Kidney epithelial cell (primary cell): ENCODE results near the gene NUP205. TPM values are rescaled to one million over a fixed set of nuclear protein-coding genes. Genes with fewer than 3 reads are reported as not detected.

Experiments used
- DNase-seq: peaks from one replicate; pipeline ENCODE4 v3.0.0-alpha.2; 2010; ENCODE audit warnings: low read depth
- H3K27me3 ChIP-seq: 2 replicates; pipeline ENCODE4 v1.6.0; 2011; ENCODE audit warnings: low read length; ENCODE audit not compliant: control insufficient read depth, insufficient read depth
- H3K36me3 ChIP-seq: 2 replicates; pipeline ENCODE4 v1.5.1; 2011; ENCODE audit warnings: low read length; ENCODE audit not compliant: control insufficient read depth, insufficient read depth
- H3K4me3 ChIP-seq: 2 replicates; pipeline ENCODE4 v1.5.1; 2011; ENCODE audit warnings: low read depth, mild to moderate bottlenecking, control low read depth, low read length
- total RNA-seq: library from RNA; depleted of rRNA; stranded (reverse); fragments of >200 nt; gene quantifications from 2 replicates; pipeline ENCODE4 v1.2.3, GENCODE V29; 2015
- TF ChIP-seq, protein P1 (sequence below): IDR thresholded peaks from 2 replicates; pipeline ENCODE4 v1.5.1; 2011; ENCODE audit warnings: mild to moderate bottlenecking, moderate library complexity, low read length, control low read depth, inconsistent platforms; ENCODE audit not compliant: insufficient read depth, poor library complexity, severe bottlenecking

Gene NUP205
- total RNA-seq, 1 donor from 2014 or later, result 58.1 TPM

DNA sequence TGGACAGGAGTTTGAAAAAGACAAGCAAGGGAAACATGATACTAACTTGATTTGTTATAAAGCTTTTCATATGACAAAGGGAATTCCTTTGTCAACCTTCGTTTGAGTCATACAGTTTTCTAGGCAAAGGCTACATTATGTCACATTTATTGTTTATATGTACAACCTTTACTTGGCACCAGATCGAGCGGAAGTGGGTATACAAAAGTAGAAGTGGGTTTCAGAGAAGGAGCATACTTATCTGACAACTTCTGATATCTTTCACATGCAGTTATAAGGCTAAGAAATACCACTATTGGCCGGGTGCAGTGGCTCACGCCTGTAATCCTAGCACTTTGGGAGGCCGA is 115.6 kb downstream of the NUP205 start:
- TF ChIP-seq, protein P1, sequence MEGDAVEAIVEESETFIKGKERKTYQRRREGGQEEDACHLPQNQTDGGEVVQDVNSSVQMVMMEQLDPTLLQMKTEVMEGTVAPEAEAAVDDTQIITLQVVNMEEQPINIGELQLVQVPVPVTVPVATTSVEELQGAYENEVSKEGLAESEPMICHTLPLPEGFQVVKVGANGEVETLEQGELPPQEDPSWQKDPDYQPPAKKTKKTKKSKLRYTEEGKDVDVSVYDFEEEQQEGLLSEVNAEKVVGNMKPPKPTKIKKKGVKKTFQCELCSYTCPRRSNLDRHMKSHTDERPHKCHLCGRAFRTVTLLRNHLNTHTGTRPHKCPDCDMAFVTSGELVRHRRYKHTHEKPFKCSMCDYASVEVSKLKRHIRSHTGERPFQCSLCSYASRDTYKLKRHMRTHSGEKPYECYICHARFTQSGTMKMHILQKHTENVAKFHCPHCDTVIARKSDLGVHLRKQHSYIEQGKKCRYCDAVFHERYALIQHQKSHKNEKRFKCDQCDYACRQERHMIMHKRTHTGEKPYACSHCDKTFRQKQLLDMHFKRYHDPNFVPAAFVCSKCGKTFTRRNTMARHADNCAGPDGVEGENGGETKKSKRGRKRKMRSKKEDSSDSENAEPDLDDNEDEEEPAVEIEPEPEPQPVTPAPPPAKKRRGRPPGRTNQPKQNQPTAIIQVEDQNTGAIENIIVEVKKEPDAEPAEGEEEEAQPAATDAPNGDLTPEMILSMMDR, result no peak
- DNase-seq, result no peak
- no peaks in the 10 kb centered on the region for H3K27me3 ChIP-seq
- H3K36me3 ChIP-seq, result no peaks in the 10 kb centered on the region
- H3K4me3 ChIP-seq, result no peak overlapping the region

DNA sequence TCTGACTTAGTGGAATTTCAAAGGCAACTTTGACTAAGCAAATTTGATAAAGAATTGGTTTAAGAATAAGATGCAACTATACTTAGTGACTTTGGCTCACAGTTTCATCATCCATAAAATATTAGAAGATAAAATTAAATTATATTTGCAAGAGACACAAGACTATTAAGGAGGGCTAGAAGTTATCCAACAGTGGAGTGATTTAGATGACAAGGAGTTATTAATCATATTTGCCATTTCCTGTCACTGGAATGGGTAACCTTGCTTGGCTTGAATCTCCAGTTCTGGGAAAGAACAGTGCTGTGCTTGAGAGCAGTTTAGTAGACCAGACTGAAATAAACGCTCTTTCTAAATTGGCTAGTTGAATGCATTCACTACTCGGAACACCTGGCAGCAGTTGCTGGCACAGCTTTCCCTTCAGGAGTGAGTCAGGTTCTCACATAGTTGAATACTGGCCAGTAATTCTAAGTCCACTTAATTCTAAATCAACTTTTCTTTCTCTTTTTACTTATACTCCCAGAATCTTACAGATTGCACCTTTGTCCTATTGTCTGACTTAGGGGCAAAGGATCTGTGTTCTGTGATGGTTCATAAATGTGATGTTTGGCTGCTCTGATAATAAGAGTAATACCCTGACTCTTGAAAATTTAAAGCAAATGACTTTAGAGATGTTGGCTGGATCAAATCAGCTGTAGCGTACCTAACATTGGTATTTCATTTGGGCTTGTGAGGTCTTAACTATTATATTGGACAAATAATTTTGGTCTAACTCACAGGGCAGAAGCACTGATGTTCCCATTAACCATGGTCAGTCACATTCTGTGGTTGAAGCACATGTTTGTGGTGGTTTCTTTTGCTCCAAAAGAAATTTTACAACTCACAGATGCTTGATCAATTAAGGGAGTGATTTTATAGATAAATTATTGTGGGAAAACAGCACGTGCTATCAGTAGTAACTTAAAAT is 121.2 kb downstream of the NUP205 start:
- no peak for DNase-seq
- no peak overlapping the region for H3K4me3 ChIP-seq
- H3K36me3 ChIP-seq, result no peaks in the 10 kb centered on the region
- H3K27me3 ChIP-seq, result no peaks in the 10 kb centered on the region
- TF ChIP-seq, protein P1, result no peak

GRCh38 chr7:135681762-135682161 is 124.0 kb downstream of the NUP205 start:
- H3K27me3 ChIP-seq, result no peaks in the 10 kb centered on the region
- H3K4me3 ChIP-seq, result no peak overlapping the region
- DNase-seq, result no peak
- TF ChIP-seq, protein P1, result no peak
- H3K36me3 ChIP-seq, result no peaks in the 10 kb centered on the region

DNA sequence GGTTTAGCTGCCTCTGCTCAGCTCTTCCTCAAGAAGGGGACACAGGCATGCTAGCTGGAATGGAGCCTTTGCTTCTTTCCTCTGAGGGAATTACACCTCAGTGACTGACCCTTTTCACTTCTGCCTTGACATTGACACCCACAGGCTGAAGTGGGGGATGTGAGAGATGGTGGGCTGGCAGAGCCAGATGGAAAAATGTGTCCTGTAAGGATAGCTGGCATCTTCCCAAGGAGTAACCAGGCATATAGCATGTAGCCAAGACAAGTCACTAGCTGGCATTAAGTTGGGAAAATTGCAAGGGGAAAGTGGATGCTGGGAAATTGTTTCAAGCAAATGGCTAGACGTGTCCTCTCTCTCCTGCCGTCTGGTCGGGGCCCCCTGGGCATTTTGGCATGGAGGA is 124.5 kb downstream of the NUP205 start:
- no peak overlapping the region for H3K4me3 ChIP-seq
- no peaks in the 10 kb centered on the region for H3K27me3 ChIP-seq
- no peak for DNase-seq
- H3K36me3 ChIP-seq, result no peaks in the 10 kb centered on the region
- TF ChIP-seq, protein P1, result no peak

GRCh38 chr7:135683609-135684008 is 125.9 kb downstream of the NUP205 start:
- DNase-seq, result no peak
- TF ChIP-seq, protein P1, result no peak

DNA sequence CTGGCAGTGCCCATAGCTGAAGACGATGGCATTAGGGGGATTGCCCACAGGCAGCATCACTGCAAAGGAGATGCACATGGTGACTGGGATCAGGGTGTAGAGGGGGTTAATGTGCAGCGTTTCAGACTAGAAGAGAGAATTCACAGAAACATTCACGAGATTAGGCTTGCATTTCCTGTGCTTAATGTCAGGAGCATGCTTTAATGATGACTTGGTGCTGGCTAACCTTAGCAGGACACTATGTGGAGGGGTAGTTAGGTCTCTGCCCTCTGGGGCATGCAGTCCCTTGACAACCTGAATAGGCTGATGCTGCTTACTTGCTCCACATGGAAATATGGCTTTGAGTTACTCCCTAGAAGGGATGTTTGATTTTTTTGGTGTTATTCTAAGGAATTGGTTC is 126.4 kb downstream of the NUP205 start:
- Histone ChIP-seq H3K27me3 (no peaks in the 10 kb centered on the region), H3K4me3 (no peak overlapping the region), H3K36me3 (no peaks in the 10 kb centered on the region)
- TF ChIP-seq, protein P1, result no peak
- DNase-seq, result no peak

More at GRCh38 chr7:135683609-135684008, 125.9 kb downstream of the NUP205 start:
- no peaks in the 10 kb centered on the region for H3K27me3 ChIP-seq
- no peaks in the 10 kb centered on the region for H3K36me3 ChIP-seq
- H3K4me3 ChIP-seq, result no peak overlapping the region
